DMS153 (cell line): ENCODE data around the gene CHST11.
A peak's percentile ranks its signal among the peaks of the same experiment; 100 is the strongest.

Experiments used
- DNase-seq: peaks from one replicate; lab custom pipeline; 2025; lab: John Stamatoyannopoulos, UW

The CHST11 gene

GRCh38 chr12:104720339-104721038 lies 263.7 kb downstream of the CHST11 start:
- DNase-seq, result no peak

- no peak for DNase-seq
These were observed 264.3 kb downstream of the CHST11 start for GRCh38 chr12:104721039-104721405.

GRCh38 chr12:104721936-104722335 lies 265.2 kb downstream of the CHST11 start:
- DNase-seq, result no peak

- DNase-seq, result peak; percentile 36
These were observed 266.1 kb downstream of the CHST11 start for GRCh38 chr12:104722601-104723534.

GRCh38 chr12:104723895-104724294 lies 267.1 kb downstream of the CHST11 start:
- DNase-seq, result no peak

GRCh38 chr12:104724992-104725585 lies 268.3 kb downstream of the CHST11 start:
- no peak for DNase-seq

GRCh38 chr12:104725610-104726009 lies 268.9 kb downstream of the CHST11 start:
- no peak for DNase-seq

- no peak for DNase-seq
These were observed 271.1 kb downstream of the CHST11 start for GRCh38 chr12:104727726-104728465.

GRCh38 chr12:104729091-104729490 lies 272.3 kb downstream of the CHST11 start:
- no peak for DNase-seq

GRCh38 chr12:104729610-104730446 lies 273.1 kb downstream of the CHST11 start:
- no peak for DNase-seq

GRCh38 chr12:104730763-104731162 lies 274.0 kb downstream of the CHST11 start:
- no peak for DNase-seq

- no peak for DNase-seq
These were observed 277.0 kb downstream of the CHST11 start for GRCh38 chr12:104733717-104734175.

GRCh38 chr12:104734541-104735095 lies 277.9 kb downstream of the CHST11 start:
- DNase-seq, result peak; percentile 22

GRCh38 chr12:104735801-104736200 lies 279.1 kb downstream of the CHST11 start:
- DNase-seq, result no peak

GRCh38 chr12:104736307-104736706 lies 279.6 kb downstream of the CHST11 start:
- no peak for DNase-seq

- no peak for DNase-seq
These were observed 280.4 kb downstream of the CHST11 start for GRCh38 chr12:104737113-104737512.

- peak; percentile 44 for DNase-seq
These were observed 281.1 kb downstream of the CHST11 start for GRCh38 chr12:104737791-104738301.

- peak; percentile 67 for DNase-seq
These were observed 281.6 kb downstream of the CHST11 start for GRCh38 chr12:104738331-104738730.

GRCh38 chr12:104738776-104739642 lies 282.3 kb downstream of the CHST11 start:
- DNase-seq, result no peak
